HEK293 (cell line): ENCODE results near the gene PDCD7.

Experiments
- CTCF ChIA-PET: fragments of 350-600 bp; formaldehyde crosslinking; extraction: SDS; loops from one replicate; lab custom pipeline; 2021; ENCODE audit warnings: antibody characterized with exemption; lab: Yijun Ruan, JAX
- POLR2A ChIA-PET: fragments of 300-600 bp; formaldehyde crosslinking; extraction: SDS; loops from one replicate; lab custom pipeline; 2020; ENCODE audit warnings: antibody characterized with exemption, inconsistent platforms; lab: Yijun Ruan, JAX
- H3K27ac ChIP-seq: fragments of 200-500 bp; sonication (Bioruptor generic); 2 replicates; pipeline ENCODE4 v1.5.1; 2014; ENCODE audit warnings: low read depth, low read length, control low read depth, inconsistent platforms; ENCODE audit errors: extremely low read depth
- H3K36me3 ChIP-seq, 2 experiments: fragments of 200-500 bp in 1 of 2; sonication (Bioruptor generic) in 1 of 2; 1 replicate in 1 of 2; 2 replicates in 1 of 2; pipeline ENCODE4 v1.5.1; 2014 to 2017; ENCODE audit warnings: inconsistent platforms in 2 of 2, low read length in 2 of 2; ENCODE audit not compliant: control insufficient read depth in 2 of 2, insufficient read depth in 1 of 2
- H3K4me1 ChIP-seq: fragments of 200-500 bp; sonication (Bioruptor generic); 2 replicates; pipeline ENCODE4 v1.5.1; 2014; ENCODE audit warnings: mild to moderate bottlenecking, low read length, inconsistent platforms; ENCODE audit not compliant: control insufficient read depth, insufficient read depth
- H3K4me3 ChIP-seq: 2 replicates; pipeline ENCODE4 v1.5.1; 2011; ENCODE audit warnings: low read depth, mild to moderate bottlenecking, control low read depth, low read length, moderate library complexity
- H3K9me3 ChIP-seq: fragments of 200-500 bp; sonication (Bioruptor generic); 2 replicates; pipeline ENCODE4 v1.5.1; 2014; ENCODE audit warnings: low read depth, low read length, inconsistent platforms; ENCODE audit not compliant: control insufficient read depth, insufficient read depth
- FEZF1 ChIP-seq: fragments of 450-650 bp; formaldehyde crosslinking; IDR thresholded peaks from 2 replicates; pipeline ENCODE4 v1.5.1; 2016; ENCODE audit warnings: missing biosample characterization, missing genetic modification characterization
- GLI2 ChIP-seq: fragments of 450-650 bp; formaldehyde crosslinking; IDR thresholded peaks from 2 replicates; pipeline ENCODE4; 2017; ENCODE audit warnings: missing biosample characterization, missing genetic modification characterization, low read depth, borderline replicate concordance
- GLIS1 ChIP-seq: fragments of 450-650 bp; formaldehyde crosslinking; IDR thresholded peaks from 2 replicates; pipeline ENCODE4 v1.5.1; 2016; ENCODE audit warnings: missing biosample characterization, missing genetic modification characterization
- KLF8 ChIP-seq: fragments of 450-650 bp; formaldehyde crosslinking; IDR thresholded peaks from 2 replicates; pipeline ENCODE4 v1.5.1; 2016; ENCODE audit warnings: missing biosample characterization, missing genetic modification characterization
- MZF1 ChIP-seq: fragments of 450-650 bp; formaldehyde crosslinking; IDR thresholded peaks from 2 replicates; pipeline ENCODE4 v1.5.1; 2017; ENCODE audit warnings: missing biosample characterization, missing genetic modification characterization, borderline replicate concordance
- SCRT2 ChIP-seq: fragments of 450-650 bp; formaldehyde crosslinking; IDR thresholded peaks from 2 replicates; pipeline ENCODE4 v1.5.1; 2016; ENCODE audit warnings: missing biosample characterization, missing genetic modification characterization
- TSHZ1 ChIP-seq: fragments of 450-650 bp; formaldehyde crosslinking; IDR thresholded peaks from 2 replicates; pipeline ENCODE4 v1.5.1; 2016; ENCODE audit warnings: missing biosample characterization, missing genetic modification characterization, borderline replicate concordance
- ZBTB17 ChIP-seq: fragments of 450-650 bp; formaldehyde crosslinking; IDR thresholded peaks from 2 replicates; pipeline ENCODE4 v1.5.1; 2016; ENCODE audit warnings: missing biosample characterization, missing genetic modification characterization
- ZBTB21 ChIP-seq: fragments of 450-650 bp; formaldehyde crosslinking; IDR thresholded peaks from 2 replicates; pipeline ENCODE4 v1.5.1; 2017; ENCODE audit warnings: missing biosample characterization, missing genetic modification characterization
- ZBTB26 ChIP-seq: fragments of 450-650 bp; formaldehyde crosslinking; optimal IDR thresholded peaks from 2 replicates; pipeline ENCODE3; 2016; ENCODE audit warnings: missing biosample characterization, mild to moderate bottlenecking, missing genetic modification characterization
- ZNF239 ChIP-seq: fragments of 450-650 bp; formaldehyde crosslinking; IDR thresholded peaks from 2 replicates; pipeline ENCODE4 v1.5.1; 2016; ENCODE audit warnings: missing biosample characterization, missing genetic modification characterization
- ZNF24 ChIP-seq: fragments of 450-650 bp; formaldehyde crosslinking; IDR thresholded peaks from 2 replicates; pipeline ENCODE4 v1.5.1; 2016; ENCODE audit warnings: missing biosample characterization, missing genetic modification characterization
- ZNF274 ChIP-seq, 2 experiments: fragments of 200-500 bp in 1 of 2; fragments of 450-650 bp in 1 of 2; sonication (Bioruptor generic) in 1 of 2; formaldehyde crosslinking in 1 of 2; IDR thresholded peaks; 2 replicates each; pipeline versions ENCODE4 v1.5.1 to v1.6.1; 2014 to 2016; ENCODE audit warnings: borderline replicate concordance in 1 of 2, inconsistent platforms in 1 of 2, low read length in 1 of 2, missing biosample characterization in 1 of 2, missing genetic modification characterization in 1 of 2
- ZNF302 ChIP-seq: fragments of 450-650 bp; formaldehyde crosslinking; IDR thresholded peaks from 2 replicates; pipeline ENCODE4 v1.5.1; 2016; ENCODE audit warnings: missing biosample characterization, missing genetic modification characterization, low read depth
- ZNF549 ChIP-seq: fragments of 450-650 bp; IDR thresholded peaks from 2 replicates; pipeline ENCODE4 v1.5.1; 2018; ENCODE audit warnings: missing biosample characterization, missing genetic modification characterization, mild to moderate bottlenecking, inconsistent platforms, moderate library complexity
- ZNF629 ChIP-seq: fragments of 450-650 bp; formaldehyde crosslinking; IDR thresholded peaks from 2 replicates; pipeline ENCODE4 v1.5.1; 2017; ENCODE audit warnings: missing biosample characterization, missing genetic modification characterization
- ZNF768 ChIP-seq: fragments of 450-650 bp; formaldehyde crosslinking; IDR thresholded peaks from 2 replicates; pipeline ENCODE4 v1.5.1; 2018; ENCODE audit warnings: missing biosample characterization, mild to moderate bottlenecking, missing genetic modification characterization
- ZNF843 ChIP-seq: fragments of 450-650 bp; formaldehyde crosslinking; IDR thresholded peaks from 2 replicates; pipeline ENCODE4 v1.5.1; 2016; ENCODE audit warnings: missing biosample characterization, missing genetic modification characterization
- ZXDB ChIP-seq: fragments of 450-650 bp; formaldehyde crosslinking; IDR thresholded peaks from 2 replicates; pipeline ENCODE4 v1.5.1; 2016; ENCODE audit warnings: missing biosample characterization, missing genetic modification characterization
- TF ChIP-seq, protein P1 (sequence below): fragments of 450-650 bp; formaldehyde crosslinking; IDR thresholded peaks from 2 replicates; pipeline ENCODE4 v1.5.1; 2016; ENCODE audit warnings: missing biosample characterization, missing genetic modification characterization
- TF ChIP-seq, protein P2 (sequence below): fragments of 450-650 bp; formaldehyde crosslinking; IDR thresholded peaks from 2 replicates; pipeline ENCODE4 v1.5.1; 2017; ENCODE audit warnings: missing biosample characterization, missing genetic modification characterization
- TF ChIP-seq, protein P3 (sequence below): fragments of 450-650 bp; formaldehyde crosslinking; IDR thresholded peaks from 2 replicates; pipeline ENCODE4; 2016; ENCODE audit warnings: missing biosample characterization, missing genetic modification characterization

The PDCD7 gene

GRCh38 chr15:65175511-65175910 is 41.9 kb upstream of the PDCD7 start (continued):
- TF ChIP-seq ZNF274 (IDR thresholded peaks at IDR 0.05; ENCODE audit: low read length): no peak
- no peak for TF ChIP-seq ZNF274 (tag by site-specific recombination; IDR thresholded peaks at IDR 0.05; ENCODE audit: borderline replicate concordance)
- TF ChIP-seq ZNF843 (tag by site-specific recombination): no peak
- no peak for TF ChIP-seq ZNF239 (tag by site-specific recombination)

GRCh38 chr15:65174509-65174908 is 40.9 kb upstream of the PDCD7 start:
- Histone ChIP-seq H3K9me3 (no peaks in the 10 kb centered on the region), H3K27ac (no peak overlapping the region), H3K36me3 (peaks cover 34 to 66% of the 10 kb centered on the region in 2 experiments), H3K4me3 (no peak overlapping the region), H3K4me1 (no peaks in the 10 kb centered on the region)
- POLR2A ChIA-PET: interaction anchor here (1.1 kb wide), 1 partner anchor 11 kb away, joined by 3 read pairs; the partner anchor contains the start of gene CLPX
- CTCF ChIA-PET: interaction anchor here (0.7 kb wide), 1 partner anchor 63 kb away, joined by 3 read pairs; no protein-coding TSS in a partner anchor
- TF ChIP-seq ZNF768 (tag by site-specific recombination) (no peak), KLF8 (tag by site-specific recombination) (no peak), ZNF302 (tag by site-specific recombination) (no peak), SCRT2 (tag by site-specific recombination) (no peak), ZXDB (tag by site-specific recombination) (no peak), FEZF1 (tag by site-specific recombination) (no peak)
- TF ChIP-seq, all 188 proteins: peak for 0

DNA sequence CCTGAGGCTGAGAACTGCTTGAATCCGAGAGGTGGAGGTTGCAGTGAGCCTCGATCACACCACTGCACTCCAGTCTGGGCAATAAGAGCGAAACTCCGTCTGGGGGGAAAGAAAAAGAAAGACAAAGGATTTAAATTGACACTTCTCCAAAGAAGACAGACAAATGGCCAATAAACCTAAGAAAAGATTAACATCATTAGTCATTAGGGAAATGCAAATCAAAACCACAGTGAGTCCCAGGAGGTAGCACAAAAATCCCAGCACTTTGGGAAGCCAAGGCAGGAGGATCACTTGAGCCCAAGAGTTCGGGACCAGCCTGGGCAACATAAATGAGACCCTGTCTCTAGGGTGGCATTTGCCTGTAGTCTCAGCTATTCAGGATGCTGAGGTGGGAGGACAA is 38.9 kb upstream of the PDCD7 start:
- no peaks in the 10 kb centered on the region for H3K4me1 ChIP-seq
- ChIA-PET POLR2A (no interaction called here), CTCF (no interaction called here)
- H3K27ac ChIP-seq: no peak overlapping the region
- TF ChIP-seq ZBTB21 (tag by site-specific recombination) (no peak), GLIS1 (tag by site-specific recombination) (no peak)
- TF ChIP-seq, protein P1, sequence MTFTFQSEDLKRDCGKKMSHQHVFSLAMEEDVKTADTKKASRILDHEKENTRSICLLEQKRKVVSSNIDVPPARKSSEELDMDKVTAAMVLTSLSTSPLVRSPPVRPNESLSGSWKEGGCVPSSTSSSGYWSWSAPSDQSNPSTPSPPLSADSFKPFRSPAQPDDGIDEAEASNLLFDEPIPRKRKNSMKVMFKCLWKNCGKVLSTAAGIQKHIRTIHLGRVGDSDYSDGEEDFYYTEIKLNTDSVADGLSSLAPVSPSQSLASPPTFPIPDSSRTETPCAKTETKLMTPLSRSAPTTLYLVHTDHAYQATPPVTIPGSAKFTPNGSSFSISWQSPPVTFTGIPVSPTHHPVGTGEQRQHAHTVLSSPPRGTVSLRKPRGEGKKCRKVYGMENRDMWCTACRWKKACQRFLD (tag by site-specific recombination): no peak
- no peaks in the 10 kb centered on the region for H3K9me3 ChIP-seq
- H3K4me3 ChIP-seq: no peak overlapping the region
- peaks cover 22 to 50% of the 10 kb centered on the region in 2 experiments for H3K36me3 ChIP-seq

GRCh38 chr15:65171428-65171827 is 37.8 kb upstream of the PDCD7 start:
- H3K9me3 ChIP-seq: no peaks in the 10 kb centered on the region
- no peak overlapping the region for H3K27ac ChIP-seq
- POLR2A ChIA-PET: no interaction called here
- H3K36me3 ChIP-seq: peaks cover 17 to 49% of the 10 kb centered on the region in 2 experiments
- H3K4me1 ChIP-seq: no peaks in the 10 kb centered on the region
- no peak overlapping the region for H3K4me3 ChIP-seq
- CTCF ChIA-PET: no interaction called here
- no peak for TF ChIP-seq ZNF629 (tag by site-specific recombination)
- TF ChIP-seq, protein P2, sequence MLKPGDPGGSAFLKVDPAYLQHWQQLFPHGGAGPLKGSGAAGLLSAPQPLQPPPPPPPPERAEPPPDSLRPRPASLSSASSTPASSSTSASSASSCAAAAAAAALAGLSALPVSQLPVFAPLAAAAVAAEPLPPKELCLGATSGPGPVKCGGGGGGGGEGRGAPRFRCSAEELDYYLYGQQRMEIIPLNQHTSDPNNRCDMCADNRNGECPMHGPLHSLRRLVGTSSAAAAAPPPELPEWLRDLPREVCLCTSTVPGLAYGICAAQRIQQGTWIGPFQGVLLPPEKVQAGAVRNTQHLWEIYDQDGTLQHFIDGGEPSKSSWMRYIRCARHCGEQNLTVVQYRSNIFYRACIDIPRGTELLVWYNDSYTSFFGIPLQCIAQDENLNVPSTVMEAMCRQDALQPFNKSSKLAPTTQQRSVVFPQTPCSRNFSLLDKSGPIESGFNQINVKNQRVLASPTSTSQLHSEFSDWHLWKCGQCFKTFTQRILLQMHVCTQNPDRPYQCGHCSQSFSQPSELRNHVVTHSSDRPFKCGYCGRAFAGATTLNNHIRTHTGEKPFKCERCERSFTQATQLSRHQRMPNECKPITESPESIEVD (tag by site-specific recombination): no peak
- TF ChIP-seq TSHZ1 (tag by site-specific recombination): no peak
- no peak for TF ChIP-seq ZNF549 (tag by site-specific recombination)
- TF ChIP-seq MZF1 (tag by site-specific recombination): no peak
- TF ChIP-seq ZBTB17 (tag by site-specific recombination): no peak
- no peak for TF ChIP-seq GLI2 (tag by site-specific recombination)
- TF ChIP-seq ZBTB26 (tag by site-specific recombination): no peak
- no peak for TF ChIP-seq ZNF24
- TF ChIP-seq, protein P3, sequence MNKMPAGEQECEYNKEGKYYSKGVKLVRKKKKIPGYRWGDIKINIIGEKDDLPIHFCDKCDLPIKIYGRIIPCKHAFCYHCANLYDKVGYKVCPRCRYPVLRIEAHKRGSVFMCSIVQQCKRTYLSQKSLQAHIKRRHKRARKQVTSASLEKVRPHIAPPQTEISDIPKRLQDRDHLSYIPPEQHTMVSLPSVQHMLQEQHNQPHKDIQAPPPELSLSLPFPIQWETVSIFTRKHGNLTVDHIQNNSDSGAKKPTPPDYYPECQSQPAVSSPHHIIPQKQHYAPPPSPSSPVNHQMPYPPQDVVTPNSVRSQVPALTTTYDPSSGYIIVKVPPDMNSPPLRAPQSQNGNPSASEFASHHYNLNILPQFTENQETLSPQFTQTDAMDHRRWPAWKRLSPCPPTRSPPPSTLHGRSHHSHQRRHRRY (tag by site-specific recombination): no peak
